ENCODE measurements around the gene SOD1. TPM values are rescaled to one million over a fixed set of nuclear protein-coding genes. Genes with fewer than 3 reads are reported as not detected.

Gene SOD1
- polyA plus RNA-seq, 4 donors, result 213 to 288 (median 260) TPM

DNA sequence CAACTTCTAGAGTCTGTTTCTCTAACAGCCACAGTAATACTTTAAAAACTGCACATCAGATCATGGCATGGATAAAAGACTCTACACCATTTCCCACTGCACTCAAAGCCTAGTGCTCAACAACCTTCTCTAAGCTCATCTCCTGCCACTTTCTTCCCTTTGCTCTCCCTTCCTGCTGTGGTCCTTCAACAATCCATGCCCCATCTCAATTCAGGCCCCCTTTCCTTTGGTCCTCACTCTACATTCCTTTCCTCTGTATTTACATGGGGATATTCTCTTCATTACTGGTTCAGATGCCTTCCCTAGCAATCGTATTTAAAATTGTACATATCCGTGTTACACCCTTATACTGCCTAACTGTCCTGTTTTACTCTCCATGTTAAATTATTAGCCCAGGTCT lies 19.0 kb downstream of the SOD1 start:
- DNase-seq (ENCODE audit: low read depth in 4 of 4, low spot score in 3 of 4), result no peak

DNA sequence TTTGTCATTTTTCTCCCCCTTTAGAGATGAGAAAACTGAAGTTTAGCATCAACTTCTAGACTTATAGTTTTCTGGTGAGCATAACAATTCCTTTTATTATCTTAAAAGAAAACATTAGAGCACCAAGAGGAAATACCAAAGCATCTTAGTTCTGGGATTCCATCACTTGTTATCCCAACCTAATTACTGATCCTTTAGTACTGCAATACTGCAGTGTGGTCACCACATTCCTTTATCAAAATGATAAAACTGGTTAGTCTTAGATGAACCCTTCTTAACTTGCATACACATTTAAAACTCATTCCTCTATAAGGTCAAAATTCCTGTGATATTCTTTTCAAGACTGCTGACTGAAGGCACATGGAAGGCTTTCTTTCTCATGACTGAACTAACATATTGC lies 23.1 kb downstream of the SOD1 start:
- DNase-seq (ENCODE audit: low read depth in 4 of 4, low spot score in 3 of 4), result no peak

DNA sequence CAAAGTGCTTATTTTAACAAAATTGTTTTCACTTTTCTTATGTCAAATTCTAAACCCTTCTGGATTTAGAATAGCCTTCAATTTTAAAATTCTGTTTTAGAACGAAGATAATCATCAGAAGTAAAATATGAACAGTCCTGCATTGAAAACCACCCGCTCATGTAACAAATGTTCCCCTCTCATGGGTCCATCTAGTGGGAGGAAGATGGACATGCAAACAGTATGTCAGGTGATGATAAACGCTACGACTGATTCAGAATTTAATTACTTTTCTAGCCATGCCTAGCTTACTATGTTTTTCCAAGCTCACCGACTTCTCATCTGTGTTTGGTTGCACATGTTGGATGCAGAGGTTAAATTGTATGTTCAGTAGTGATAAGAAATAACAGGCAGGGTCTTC lies 23.5 kb downstream of the SOD1 start:
- DNase-seq (ENCODE audit: low read depth in 4 of 4, low spot score in 3 of 4), result no peak

DNA sequence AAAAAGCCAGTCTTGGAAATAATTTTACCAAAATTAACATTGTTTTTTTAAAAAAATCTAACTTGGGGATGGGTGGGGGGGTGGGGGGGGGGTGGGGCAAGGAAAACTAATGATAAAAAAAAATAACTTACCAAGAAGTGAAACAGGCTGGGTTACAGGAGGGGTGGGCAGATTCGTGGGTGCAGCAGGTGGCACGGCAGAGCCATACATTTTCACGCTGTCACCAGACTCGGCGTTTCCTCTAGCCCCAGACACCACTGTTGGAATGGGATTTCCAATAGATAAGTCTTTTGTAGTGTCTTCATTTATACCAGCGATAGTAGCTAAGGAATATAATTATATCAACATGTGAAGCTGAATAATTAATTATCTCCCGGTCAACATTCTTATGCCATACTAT lies 25.4 kb downstream of the SOD1 start:
- DNase-seq (ENCODE audit: low read depth in 4 of 4, low spot score in 3 of 4), result no peak

DNA sequence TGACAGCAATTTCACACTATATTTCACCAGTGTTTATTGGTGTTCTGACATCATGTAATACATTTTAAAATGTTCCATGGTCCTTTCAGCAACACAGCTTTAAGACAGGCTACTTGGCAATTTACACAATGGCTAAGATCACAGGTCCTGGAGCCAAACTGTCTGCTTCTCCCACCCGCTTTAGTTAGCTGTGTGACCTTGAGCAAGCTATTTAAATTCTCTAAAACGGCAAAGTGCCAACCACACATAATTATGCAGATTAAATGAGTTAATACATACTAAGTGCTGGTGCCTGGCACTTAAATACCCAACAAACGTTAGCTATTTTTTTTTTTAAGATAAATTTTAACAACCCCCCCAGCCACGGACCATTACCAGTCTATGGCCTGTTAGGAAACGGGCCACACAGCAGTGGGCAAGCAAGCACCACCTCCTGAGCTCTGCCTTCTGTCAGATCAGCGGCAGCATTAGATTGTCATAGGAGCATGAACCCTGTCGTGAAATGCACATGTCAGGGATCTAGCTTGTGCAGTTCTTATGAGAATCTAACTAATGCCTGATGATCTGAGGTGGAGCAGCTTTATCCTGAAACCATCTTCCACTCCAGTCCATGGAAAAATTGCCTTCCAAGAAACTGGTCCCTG lies 26.9 kb downstream of the SOD1 start:
- no peak for DNase-seq (ENCODE audit: low read depth in 4 of 4, low spot score in 3 of 4)

DNA sequence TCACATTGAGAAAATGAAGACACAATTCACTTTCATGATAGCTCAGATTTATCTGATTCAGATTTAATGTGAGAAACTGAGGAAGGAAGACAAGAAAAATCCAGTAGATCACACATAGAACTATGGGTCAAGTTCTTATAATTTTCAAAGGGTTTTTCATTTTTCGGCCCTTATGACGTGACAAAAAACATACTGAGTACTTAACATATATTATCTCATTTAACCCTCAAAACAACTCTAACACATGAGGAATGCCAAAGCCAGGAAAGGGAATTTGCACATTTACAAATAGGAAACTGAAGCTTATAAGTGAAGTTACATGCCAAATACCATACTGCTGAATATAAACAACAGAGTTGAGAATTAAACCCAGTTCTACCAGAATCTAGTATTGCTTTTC lies 27.6 kb downstream of the SOD1 start:
- DNase-seq (ENCODE audit: low read depth in 4 of 4, low spot score in 3 of 4), result no peak

DNA sequence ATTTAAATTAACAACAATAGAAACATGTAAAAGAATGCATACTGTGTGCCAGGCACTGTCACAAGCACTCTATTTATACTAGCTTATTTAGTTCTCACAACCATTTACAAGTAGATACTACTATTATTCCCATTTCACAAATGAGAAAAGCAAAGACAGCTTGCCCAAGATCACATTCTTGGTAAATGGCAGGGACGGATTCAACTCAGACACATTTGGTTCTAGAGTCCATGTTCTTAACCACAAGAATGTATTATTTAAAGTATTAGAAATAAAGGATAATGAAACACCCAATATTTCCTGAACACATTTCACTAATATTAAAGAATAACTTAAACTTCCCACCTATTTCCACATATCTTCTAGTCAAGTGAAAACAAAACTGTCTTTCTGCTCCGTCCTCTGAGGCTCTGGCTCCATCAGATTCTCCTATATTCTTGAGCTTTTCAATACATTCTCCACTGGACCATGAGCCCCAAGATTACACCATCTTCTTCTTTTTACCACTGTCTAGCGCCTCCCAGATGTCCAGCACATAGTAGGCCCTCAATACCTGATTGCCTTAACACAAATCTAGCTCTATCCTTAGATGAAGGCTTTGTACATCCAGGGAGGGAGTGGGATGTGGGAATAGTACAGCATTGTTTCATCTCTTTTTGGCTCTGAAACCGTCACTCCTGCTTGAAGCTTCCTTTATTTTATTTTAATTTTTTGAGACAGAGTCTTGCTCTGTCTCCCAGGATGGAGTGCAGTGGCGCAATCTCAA lies 29.3 kb downstream of the SOD1 start:
- DNase-seq (ENCODE audit: low read depth in 4 of 4, low spot score in 3 of 4), result no peak

DNA sequence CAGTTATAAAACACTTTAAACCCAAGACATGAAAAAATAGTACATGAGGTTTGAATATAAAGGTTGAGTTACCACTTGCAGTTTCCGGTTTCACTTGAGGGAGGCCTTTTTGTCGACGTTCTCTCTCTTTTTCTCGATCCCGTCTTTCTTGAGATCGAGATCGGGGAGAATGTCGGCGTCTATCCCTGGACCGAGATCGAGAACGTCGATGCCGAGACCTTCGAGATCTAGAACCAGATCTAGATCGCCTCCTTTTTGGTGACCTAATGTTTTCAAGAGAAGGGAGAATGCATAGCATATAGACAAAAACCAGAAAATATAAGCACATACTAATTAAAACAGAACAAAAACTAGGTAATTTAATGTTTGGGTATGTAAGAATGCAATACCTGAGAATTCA lies 33.7 kb downstream of the SOD1 start:
- no peak for DNase-seq (ENCODE audit: low read depth in 4 of 4, low spot score in 3 of 4)

DNA sequence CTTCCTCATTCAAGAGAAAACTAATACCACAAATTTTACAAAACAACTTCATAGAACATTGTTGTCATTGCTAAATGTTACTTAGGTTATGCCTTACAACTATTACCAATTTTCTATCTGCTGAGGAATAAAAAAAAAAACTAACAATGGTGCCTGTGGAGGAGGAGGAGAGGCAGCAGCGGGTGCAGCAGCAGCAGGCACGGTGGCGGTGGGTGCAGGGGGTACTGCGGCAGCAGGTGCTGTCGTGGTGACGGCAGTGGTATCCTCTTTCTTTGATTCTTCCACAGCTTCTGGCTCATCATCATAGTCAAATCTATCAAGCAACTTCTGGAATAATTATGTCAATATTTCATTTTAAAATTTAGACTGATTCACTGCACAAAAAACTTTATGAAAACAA lies 36.9 kb downstream of the SOD1 start:
- no peak for DNase-seq (ENCODE audit: low read depth in 4 of 4, low spot score in 3 of 4)

DNA sequence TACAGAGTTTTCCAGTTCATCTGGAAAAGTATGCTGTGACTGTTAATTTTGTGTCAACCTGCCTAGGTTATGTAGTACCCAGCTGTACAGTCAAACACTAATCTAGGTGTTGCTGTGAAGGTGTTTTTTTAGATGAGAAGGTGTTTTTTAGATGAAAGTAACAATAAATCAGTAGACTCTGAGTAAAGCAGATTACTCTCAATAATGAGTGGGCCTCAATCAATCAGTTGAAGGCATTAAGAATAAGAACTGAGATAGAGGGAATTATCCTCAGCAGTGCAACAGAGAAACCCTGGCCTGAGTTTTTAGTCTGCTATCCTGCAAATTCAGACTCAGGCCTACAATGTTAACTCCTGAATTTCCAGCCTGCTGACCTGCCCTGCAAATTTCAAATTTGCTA lies 39.0 kb downstream of the SOD1 start:
- DNase-seq (ENCODE audit: low read depth in 4 of 4, low spot score in 3 of 4), result no peak

DNA sequence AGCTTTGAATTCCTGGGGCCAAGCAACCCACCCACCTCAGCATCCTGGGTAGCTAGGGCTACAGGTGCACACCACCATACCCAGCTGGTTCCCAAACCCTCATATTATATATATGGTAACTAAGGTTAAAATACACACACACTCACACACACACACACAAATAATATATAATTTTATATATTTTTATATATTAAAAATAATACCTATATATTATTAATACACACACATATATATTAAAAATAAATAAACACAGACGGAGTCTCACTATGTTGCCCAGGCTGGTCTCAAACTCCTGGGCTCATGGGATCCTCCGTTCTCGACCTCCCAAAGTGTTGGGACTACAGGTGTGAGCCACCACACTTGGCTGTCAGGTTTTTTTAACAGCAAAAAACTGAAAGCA lies 40.5 kb downstream of the SOD1 start:
- no peak for DNase-seq (ENCODE audit: low read depth in 4 of 4, low spot score in 3 of 4)

DNA sequence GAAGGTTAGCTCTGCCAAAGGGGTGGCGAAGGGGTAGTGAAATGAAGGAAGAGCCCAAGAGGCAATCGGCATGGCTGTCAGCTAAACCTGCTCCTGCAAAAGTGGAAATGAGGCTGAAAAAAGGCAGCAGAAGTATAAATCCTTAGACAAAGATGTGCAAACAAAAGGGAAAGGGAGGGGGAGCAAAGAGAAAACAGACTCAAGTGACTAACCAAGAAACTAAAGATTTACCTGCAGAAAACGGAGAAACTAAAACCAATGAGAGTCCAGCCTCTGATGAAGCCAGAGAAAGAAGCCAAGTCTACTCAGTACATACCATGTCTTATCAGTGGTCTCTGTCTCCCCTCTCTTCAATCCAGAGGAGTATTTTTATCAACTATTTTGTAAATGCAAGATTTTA lies 47.1 kb downstream of the SOD1 start:
- DNase-seq (ENCODE audit: low read depth in 4 of 4, low spot score in 3 of 4), result no peak

DNA sequence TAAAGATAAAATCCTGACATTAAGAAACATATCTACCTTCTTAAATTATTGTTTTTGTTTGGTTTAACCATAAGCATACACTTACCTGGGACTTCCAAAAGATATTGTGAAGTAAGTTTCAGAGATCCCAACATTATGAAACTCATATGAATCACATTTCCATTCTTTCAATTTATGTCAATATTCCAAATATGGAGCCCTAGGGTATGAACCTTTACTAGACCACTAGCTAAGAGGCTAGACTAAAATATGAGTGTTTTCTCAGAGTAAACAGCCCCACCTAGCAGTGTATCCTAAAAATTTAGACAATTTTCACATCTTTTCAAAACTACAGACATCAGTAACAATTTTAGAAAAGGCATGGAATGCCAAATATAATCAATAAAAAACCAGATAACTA lies 48.0 kb downstream of the SOD1 start:
- DNase-seq (ENCODE audit: low read depth in 4 of 4, low spot score in 3 of 4), result no peak

DNA sequence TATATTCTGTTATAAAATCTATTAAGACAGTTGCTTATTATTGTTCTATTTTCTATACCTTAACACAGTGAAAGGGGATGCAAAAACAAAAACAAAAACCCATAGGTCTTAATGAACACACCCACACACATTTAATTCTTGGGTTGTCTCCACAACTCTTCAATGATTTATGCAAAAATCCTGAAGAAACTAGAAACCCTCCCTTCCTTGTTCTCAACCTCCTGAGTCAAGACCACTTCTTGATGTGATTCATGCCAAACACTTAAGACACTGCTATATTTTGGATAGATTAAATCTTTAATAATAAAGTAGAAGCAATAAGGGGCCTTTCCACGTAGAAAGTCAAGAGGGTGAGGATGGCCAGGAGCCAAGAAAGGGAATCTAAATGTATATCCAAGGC lies 49.0 kb downstream of the SOD1 start:
- no peak for DNase-seq (ENCODE audit: low read depth in 4 of 4, low spot score in 3 of 4)

DNA sequence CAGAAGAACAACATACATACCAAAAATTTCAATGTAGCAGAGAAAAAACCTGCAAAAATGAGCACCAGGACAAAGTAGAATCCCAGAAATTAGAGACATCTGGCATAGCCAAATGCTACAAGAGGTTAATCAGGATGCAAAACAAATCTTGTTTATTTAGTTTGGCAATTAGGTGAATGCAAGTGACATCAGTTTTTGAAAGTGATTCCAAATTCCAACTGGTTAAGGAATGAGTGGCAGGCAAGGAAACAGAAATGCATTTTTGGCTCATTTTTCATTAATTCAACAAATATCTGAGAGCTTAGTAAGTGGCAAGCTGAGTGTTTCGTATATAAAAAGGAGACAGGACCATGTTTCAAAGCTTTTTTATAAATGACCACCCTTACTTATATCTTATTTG lies 51.1 kb downstream of the SOD1 start:
- DNase-seq (ENCODE audit: low read depth in 4 of 4, low spot score in 3 of 4), result no peak

DNA sequence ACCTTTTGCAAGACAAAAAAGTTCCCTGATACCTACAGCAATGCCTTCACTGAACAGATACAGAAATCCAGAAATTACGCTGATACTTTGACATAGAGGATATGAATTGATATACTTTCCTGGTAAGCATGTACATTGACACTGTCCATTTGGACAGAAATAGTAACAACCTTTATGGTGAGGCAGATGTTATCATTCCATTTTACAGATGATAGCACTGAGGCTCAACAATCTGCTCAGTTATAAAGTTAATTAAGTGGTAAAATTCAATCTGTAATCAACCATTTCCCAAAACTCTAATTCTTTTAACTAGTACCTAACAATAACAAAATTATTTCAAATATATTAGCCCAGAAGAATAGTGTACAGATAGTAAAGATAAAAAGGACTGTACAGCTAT lies 51.8 kb downstream of the SOD1 start:
- no peak for DNase-seq (ENCODE audit: low read depth in 4 of 4, low spot score in 3 of 4)

DNA sequence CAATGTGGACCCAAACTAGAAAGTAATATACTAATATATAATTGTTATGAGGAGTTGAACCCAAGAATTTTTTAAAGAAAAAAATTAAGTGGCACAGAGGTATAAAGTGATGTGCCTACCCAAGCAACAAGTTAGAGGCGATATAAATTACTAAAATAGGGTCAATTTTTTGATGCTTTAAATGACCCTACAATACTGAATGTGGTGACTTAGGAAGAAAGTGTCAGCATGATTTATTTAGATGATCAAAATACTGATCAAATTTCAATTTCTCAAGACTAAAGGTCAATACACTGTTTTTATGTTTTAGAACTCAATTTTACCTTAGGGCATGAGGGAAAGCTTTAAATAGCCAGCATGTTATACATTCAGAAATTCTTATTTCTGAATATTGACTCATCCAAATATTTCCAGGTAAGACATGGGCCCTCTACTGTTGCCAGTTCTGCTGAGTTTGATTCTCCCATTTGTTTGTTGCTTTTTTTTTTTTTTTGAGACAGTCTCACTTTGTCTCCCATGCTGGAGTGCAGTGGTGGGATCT lies 52.3 kb downstream of the SOD1 start:
- no peak for DNase-seq (ENCODE audit: low read depth in 4 of 4, low spot score in 3 of 4)

DNA sequence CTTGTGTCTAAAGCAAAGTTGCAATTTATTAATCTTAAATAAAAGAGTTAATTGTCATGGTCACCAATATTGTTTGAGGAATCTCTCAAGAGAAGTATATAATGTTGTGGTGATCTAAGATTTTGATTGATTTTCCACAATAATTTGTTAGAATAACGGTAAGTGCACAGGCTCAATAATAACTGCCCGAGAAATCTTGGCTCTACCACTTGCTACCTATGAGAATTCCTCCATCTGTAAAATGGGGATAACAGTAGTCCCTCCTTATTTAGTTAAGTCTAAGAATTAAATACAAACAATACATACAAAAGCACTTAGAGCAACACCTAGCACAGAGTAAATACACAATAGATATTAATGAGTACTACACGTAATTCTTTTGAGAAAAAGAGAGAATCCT lies 53.6 kb downstream of the SOD1 start:
- no peak for DNase-seq (ENCODE audit: low read depth in 4 of 4, low spot score in 3 of 4)

DNA sequence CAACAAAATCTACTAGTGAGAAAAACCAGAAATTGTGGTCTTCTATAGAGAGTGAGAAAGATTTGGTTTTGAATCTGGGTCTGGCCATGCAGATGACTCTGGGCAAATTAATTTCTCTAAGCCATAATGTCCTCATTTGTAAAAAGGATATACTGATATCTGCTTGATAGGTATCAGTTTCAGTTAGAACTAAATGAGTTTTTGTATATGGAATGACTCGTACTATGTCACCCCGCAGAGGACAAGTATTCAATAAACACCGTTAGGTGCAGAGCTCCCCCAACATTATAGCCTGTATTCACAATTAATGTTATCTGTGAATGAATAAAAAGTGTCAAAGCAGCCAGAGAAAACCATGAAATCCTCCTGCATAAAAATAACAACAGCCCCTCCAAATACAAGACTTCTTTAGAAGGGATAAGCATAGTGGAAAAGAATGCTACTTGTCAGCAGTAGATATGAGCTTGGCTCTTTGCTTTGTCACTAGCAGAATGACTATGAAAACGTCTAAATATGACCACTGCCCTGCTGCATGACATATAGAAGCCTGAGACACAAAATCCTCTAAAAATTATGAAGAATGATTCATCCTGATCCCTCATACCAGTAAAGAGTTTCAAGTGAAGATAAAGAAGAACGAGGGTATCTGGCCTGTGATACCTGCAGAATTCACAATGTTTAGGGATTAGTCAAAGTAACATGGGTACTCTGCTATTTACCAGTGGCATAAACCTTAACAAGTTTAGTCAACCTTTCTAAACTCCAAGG lies 54.7 kb downstream of the SOD1 start:
- DNase-seq (ENCODE audit: low read depth in 4 of 4, low spot score in 3 of 4), result no peak

DNA sequence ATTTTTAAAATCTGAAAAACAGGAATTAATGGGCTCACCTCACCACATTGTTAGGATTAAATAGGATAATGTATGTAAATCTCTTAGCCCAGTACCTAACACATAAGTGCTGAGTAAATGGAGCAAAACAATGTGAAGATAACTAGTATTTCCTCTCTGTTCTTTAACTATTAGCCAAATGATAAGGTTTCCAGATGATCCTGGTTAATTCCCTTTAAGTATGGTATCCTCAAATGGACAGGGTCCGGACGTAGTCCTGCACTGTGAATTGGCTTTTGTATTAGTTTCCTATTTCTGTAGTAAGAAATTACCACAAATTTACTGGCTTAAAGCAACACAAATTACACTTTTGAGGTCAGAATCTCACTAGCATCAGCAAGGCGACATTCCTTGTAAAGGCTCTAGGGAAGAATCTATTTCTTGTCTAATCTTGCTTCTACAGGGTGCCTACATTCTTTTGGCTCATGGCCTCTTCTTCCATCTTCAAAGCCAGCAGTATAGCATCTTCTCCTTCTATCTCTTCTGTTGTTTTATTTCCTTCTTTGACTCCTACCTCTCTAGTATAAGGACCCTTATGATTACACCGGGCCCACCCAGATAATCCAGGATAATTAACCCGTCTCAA lies 55.4 kb downstream of the SOD1 start:
- DNase-seq (ENCODE audit: low read depth in 4 of 4, low spot score in 3 of 4), result no peak

DNA sequence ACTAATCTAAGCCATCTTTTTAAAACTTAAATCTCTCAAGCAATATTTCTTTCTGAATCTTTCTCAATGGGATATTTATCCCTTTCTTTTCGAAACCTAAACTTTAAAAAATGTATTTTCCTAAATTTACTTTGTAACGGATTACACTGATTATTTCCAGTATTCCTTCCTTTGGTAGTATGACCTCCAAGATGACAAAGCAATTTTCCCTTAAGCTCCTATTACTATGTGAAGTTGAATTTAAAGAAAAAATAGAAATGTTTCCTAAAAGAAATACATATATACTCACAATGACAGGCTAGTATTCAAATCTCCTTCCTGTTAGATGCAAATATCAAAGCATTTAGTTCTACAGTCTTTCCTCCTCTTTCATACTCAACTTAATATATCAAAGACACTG lies 56.6 kb downstream of the SOD1 start:
- no peak for DNase-seq (ENCODE audit: low read depth in 4 of 4, low spot score in 3 of 4)
